ENCODE data around the gene DGKZ.

The DGKZ gene

DNA sequence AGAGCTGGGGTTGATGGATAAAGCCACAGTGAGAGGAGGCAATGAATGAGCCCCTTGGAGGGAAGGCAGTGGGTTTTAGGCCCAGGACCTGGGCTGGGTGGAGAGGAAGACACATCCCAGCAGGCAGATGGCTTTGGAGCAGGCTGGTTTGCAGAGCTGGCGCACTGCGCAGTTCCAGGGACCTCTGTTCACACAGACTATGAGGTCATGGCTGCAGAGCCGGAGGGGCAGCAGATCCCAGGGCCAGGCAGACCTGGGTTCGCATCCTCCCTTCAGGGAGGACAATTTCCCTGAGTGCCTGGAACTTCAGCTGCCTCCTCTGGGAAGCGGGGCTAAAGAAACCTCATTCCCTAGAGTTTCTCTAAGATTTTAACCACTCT, 28.2 kb upstream of the DGKZ start:
- no peak for DNase-seq
- TF ChIP-seq, protein P1, sequence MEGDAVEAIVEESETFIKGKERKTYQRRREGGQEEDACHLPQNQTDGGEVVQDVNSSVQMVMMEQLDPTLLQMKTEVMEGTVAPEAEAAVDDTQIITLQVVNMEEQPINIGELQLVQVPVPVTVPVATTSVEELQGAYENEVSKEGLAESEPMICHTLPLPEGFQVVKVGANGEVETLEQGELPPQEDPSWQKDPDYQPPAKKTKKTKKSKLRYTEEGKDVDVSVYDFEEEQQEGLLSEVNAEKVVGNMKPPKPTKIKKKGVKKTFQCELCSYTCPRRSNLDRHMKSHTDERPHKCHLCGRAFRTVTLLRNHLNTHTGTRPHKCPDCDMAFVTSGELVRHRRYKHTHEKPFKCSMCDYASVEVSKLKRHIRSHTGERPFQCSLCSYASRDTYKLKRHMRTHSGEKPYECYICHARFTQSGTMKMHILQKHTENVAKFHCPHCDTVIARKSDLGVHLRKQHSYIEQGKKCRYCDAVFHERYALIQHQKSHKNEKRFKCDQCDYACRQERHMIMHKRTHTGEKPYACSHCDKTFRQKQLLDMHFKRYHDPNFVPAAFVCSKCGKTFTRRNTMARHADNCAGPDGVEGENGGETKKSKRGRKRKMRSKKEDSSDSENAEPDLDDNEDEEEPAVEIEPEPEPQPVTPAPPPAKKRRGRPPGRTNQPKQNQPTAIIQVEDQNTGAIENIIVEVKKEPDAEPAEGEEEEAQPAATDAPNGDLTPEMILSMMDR (IDR thresholded peaks at IDR 0.05), result no peak
- intact Hi-C loops (cut with DNase I; ENCODE audit: low total_unique reads), result loop anchor here (10.0 kb wide), 1 partner anchor 354 kb away; no protein-coding TSS in a partner anchor
- Histone ChIP-seq H3K4me1 (no peaks in the 10 kb centered on the region), H3K27ac (no peak overlapping the region), H3K36me3 (peaks cover 0 to 7% (median 0%) of the 10 kb centered on the region in 3 donors), H3K4me3 (no peak overlapping the region), H3K9me3 (no peaks in the 10 kb centered on the region), H3K27me3 (peaks cover 0 to 31% of the 10 kb centered on the region in 2 donors)

DNA sequence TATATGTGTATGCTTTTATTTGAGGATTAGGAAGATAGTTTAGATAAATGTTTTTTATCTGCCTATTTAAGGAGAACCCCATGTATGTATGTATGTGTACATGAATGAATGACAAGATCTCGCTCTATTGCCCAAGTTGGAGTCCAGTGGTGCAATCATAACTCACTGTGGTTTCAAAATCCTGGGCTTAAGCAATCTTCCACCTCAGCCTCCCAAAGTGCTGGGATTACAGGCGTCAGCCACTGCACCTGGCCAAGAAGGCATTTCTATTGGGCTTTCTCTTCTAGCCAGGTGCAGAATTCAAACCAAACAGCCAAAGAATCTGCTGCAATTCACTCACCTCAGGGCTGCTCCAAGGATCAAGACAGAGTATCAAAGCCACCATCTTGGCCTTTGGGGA, 25.5 kb upstream of the DGKZ start:
- H3K27ac ChIP-seq, result no peak overlapping the region
- H3K36me3 ChIP-seq, result peaks cover 0 to 7% (median 0%) of the 10 kb centered on the region in 3 donors
- H3K27me3 ChIP-seq, result peaks cover 0 to 36% of the 10 kb centered on the region in 2 donors
- intact Hi-C loops (cut with DNase I; ENCODE audit: low total_unique reads), result no loop called here
- no peaks in the 10 kb centered on the region for H3K4me1 ChIP-seq
- no peak overlapping the region for H3K4me3 ChIP-seq
- no peak for DNase-seq
- TF ChIP-seq, protein P1 (IDR thresholded peaks at IDR 0.05), result no peak
- no peaks in the 10 kb centered on the region for H3K9me3 ChIP-seq

DNA sequence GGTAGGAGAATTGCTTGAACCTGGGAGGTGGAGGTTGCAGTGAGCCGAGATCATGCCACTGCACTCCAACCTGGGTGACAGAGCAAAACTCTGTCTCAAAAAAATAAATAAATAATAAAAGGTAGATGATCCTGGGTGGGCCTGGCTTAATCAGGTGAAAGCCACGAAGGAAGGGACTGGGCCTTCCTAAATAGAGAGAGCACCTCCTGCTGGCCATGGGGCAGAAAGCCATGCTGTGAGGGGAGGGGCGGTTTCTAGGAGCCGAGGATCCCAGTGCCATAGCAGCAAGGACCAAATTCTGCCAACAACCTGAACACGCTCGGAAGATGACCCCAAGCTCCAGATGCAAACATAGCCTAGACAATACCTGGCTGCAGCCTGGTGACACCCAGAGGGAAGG, 24.5 kb upstream of the DGKZ start:
- peaks cover 0 to 34% of the 10 kb centered on the region in 2 donors for H3K27me3 ChIP-seq
- H3K36me3 ChIP-seq, result peaks cover 0 to 7% (median 0%) of the 10 kb centered on the region in 3 donors
- H3K9me3 ChIP-seq, result no peaks in the 10 kb centered on the region
- DNase-seq, result no peak
- TF ChIP-seq, protein P1 (IDR thresholded peaks at IDR 0.05), result no peak
- H3K27ac ChIP-seq, result no peak overlapping the region
- no peaks in the 10 kb centered on the region for H3K4me1 ChIP-seq
- intact Hi-C loops (cut with DNase I; ENCODE audit: low total_unique reads), result no loop called here
- H3K4me3 ChIP-seq, result no peak overlapping the region

DNA sequence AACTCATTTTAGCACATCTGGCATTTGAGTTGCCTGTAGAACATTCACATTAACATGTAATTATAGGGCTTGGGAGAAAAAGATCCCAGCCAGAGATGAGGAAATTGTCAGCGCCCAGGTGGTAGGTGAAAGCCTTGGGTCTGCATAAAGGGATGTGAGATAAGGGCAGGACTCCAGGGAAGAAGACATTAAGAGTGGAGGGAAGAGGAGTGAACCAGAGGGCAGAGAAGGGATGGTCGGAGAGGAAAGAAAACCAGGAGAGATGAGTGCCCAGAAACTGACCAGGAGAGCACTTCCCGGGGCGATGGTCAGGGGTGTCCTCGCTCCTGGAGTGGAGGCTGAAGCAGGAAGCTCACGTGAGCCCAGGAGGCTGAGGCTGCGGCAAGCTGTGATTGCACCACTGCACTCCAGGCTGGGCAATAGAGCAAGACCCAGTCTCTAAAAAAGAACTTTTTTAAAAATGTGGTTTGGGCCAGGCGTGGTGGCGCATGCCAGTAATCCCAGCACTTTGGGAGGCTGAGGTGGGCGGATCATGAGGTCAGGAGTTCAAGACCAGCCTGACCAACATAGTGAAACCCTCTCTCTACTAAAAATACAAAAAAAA, 20.3 kb upstream of the DGKZ start:
- intact Hi-C loops (cut with DNase I; ENCODE audit: low total_unique reads), result no loop called here
- TF ChIP-seq, protein P1 (IDR thresholded peaks at IDR 0.05), result no peak
- H3K4me3 ChIP-seq, result no peak overlapping the region
- no peaks in the 10 kb centered on the region for H3K36me3 ChIP-seq
- no peak for DNase-seq
- H3K27me3 ChIP-seq, result peaks cover 0 to 54% of the 10 kb centered on the region in 2 donors
- no peaks in the 10 kb centered on the region for H3K9me3 ChIP-seq
- H3K4me1 ChIP-seq, result no peaks in the 10 kb centered on the region
- no peak overlapping the region for H3K27ac ChIP-seq

DNA sequence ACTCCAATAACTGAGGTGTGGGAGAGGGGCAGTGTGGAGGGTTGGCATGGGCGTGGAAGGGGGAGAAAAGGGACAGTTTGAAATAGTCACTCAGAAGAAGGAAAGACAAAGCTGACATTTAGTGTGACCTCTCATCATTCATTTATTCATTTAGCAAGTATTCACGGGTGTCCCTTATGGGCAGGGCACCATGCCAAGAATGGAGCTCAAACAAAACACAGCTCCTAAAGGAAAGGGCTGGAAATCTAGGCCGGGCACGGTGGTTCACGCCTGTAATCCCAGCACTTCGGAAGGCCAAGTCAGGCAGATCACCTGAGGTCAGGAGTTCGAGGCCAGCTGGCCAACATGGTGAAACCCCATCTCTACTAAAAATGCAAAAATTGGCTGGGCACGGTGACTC, 19.4 kb upstream of the DGKZ start:
- intact Hi-C loops (cut with DNase I; ENCODE audit: low total_unique reads), result no loop called here
- TF ChIP-seq, protein P1 (IDR thresholded peaks at IDR 0.05), result no peak

More for the DNA sequence above, 19.4 kb upstream of the DGKZ start:
- Histone ChIP-seq H3K27ac (no peak overlapping the region), H3K4me3 (no peak overlapping the region), H3K9me3 (no peaks in the 10 kb centered on the region), H3K27me3 (peaks cover 0 to 59% of the 10 kb centered on the region in 2 donors), H3K36me3 (no peaks in the 10 kb centered on the region), H3K4me1 (peaks cover 0 to 8% (median 6%) of the 10 kb centered on the region in 4 donors)
- no peak for DNase-seq
